ENCODE data around the gene MYLK. TPM values are rescaled to one million over a fixed set of nuclear protein-coding genes. Genes with fewer than 3 reads are reported as not detected.

MYLK gene
- total and polyA plus RNA-seq, 9 of the 15 experiments (the other 6 are each of a cell fraction or from before 2014, with no cell fraction given), result 0.11 to 0.53 (median 0.18) TPM; not detected in 2

DNA sequence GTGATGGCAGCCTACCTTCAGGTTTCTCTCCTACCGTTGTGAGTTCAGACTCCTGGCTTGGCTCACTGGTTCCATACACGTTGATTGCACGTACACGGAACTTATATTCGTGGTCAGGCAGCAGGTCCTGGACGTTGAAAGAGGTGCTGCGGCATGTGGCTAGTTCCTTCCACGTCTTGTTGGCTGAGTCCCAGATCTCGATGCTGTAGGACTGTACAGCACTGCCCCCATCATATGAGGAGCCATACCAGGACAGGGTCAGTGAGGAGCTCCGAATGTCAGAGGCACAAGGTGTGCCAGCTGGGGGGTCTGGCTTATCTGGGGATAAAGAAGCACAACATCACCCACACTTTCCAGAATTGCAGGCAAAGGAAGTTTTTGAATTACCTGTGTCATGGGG lies 227.0 kb downstream of the MYLK start:
- Histone ChIP-seq H3K36me3 (ENCODE audit: control insufficient read depth, insufficient read depth, low read length) (no peaks in the 10 kb centered on the region), H2AFZ (ENCODE audit: low read depth, low read length) (no peak overlapping the region), H3K9ac (ENCODE audit: insufficient read depth in 1 of 2, low read depth in 2 of 2, low read length in 2 of 2) (no peak overlapping the region), H4K20me1 (replicated peaks; ENCODE audit: control insufficient read depth, insufficient read depth, low read length) (peaks cover 4% of the 10 kb centered on the region; the same call in 1 of the 2 replicates), H3K27me3 (ENCODE audit: control insufficient read depth in 2 of 2, insufficient read depth in 2 of 2, low read length in 2 of 2) (no peaks in the 10 kb centered on the region; a peak in 1 of 5 replicates), H3K4me3 (no peak overlapping the region), H3K4me2 (ENCODE audit: insufficient read depth, low read length) (no peak overlapping the region), H3K27ac (ENCODE audit: extremely low read depth, low read depth, low read length) (no peak overlapping the region), H3K9me3 (replicated peaks; ENCODE audit: control insufficient read depth, insufficient read depth, low read depth, low read length) (peaks cover 2% of the 10 kb centered on the region), H3K79me2 (ENCODE audit: control insufficient read depth, insufficient read depth, low read length) (no peaks in the 10 kb centered on the region), H3K9me1 (ENCODE audit: control insufficient read depth, insufficient read depth, low read length) (no peaks in the 10 kb centered on the region), H3K4me1 (replicated peaks in 1 of 2; ENCODE audit: control insufficient read depth in 2 of 2, insufficient read depth in 2 of 2, low read length in 2 of 2) (no peaks in the 10 kb centered on the region)
- TF ChIP-seq, protein P1, sequence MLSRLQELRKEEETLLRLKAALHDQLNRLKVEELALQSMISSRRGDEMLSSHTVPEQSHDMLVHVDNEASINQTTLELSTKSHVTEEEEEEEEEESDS (CRISPR knock-in tag; IDR thresholded peaks at IDR 0.05), result no peak
- no peak for TF ChIP-seq CREB1 (IDR thresholded peaks at IDR 0.05)
- TF ChIP-seq CREB1 (CRISPR knock-in tag; IDR thresholded peaks at IDR 0.05), result no peak
- TF ChIP-seq NFATC3 (IDR thresholded peaks at IDR 0.05), result no peak
- no peak for TF ChIP-seq JUND (IDR thresholded peaks at IDR 0.05; ENCODE audit: borderline replicate concordance, low read depth, low read length)
- TF ChIP-seq JUND (tag; IDR thresholded peaks at IDR 0.05; ENCODE audit: borderline replicate concordance, low read depth, low read length), result no peak
- no peak for TF ChIP-seq ZNF140 (CRISPR knock-in tag; IDR thresholded peaks at IDR 0.05)
- TF ChIP-seq TGIF2 (CRISPR knock-in tag; IDR thresholded peaks at IDR 0.05), result no peak
- TF ChIP-seq, protein P2, sequence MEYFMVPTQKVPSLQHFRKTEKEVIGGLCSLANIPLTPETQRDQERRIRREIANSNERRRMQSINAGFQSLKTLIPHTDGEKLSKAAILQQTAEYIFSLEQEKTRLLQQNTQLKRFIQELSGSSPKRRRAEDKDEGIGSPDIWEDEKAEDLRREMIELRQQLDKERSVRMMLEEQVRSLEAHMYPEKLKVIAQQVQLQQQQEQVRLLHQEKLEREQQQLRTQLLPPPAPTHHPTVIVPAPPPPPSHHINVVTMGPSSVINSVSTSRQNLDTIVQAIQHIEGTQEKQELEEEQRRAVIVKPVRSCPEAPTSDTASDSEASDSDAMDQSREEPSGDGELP (CRISPR knock-in tag; IDR thresholded peaks at IDR 0.05; ENCODE audit: borderline replicate concordance), result no peak
- no peak for TF ChIP-seq MCM5 (IDR thresholded peaks at IDR 0.05; ENCODE audit: low read depth)
- TF ChIP-seq, protein P3, sequence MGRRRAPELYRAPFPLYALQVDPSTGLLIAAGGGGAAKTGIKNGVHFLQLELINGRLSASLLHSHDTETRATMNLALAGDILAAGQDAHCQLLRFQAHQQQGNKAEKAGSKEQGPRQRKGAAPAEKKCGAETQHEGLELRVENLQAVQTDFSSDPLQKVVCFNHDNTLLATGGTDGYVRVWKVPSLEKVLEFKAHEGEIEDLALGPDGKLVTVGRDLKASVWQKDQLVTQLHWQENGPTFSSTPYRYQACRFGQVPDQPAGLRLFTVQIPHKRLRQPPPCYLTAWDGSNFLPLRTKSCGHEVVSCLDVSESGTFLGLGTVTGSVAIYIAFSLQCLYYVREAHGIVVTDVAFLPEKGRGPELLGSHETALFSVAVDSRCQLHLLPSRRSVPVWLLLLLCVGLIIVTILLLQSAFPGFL (CRISPR knock-in tag; IDR thresholded peaks at IDR 0.05), result no peak
- TF ChIP-seq SPI1 (IDR thresholded peaks at IDR 0.05; ENCODE audit: borderline replicate concordance, low read depth, low read length), result no peak
- TF ChIP-seq SNRNP70 (optimal IDR thresholded peaks at IDR 0.05; ENCODE audit: low read depth, low read length), result no peak
- TF ChIP-seq, protein P4, sequence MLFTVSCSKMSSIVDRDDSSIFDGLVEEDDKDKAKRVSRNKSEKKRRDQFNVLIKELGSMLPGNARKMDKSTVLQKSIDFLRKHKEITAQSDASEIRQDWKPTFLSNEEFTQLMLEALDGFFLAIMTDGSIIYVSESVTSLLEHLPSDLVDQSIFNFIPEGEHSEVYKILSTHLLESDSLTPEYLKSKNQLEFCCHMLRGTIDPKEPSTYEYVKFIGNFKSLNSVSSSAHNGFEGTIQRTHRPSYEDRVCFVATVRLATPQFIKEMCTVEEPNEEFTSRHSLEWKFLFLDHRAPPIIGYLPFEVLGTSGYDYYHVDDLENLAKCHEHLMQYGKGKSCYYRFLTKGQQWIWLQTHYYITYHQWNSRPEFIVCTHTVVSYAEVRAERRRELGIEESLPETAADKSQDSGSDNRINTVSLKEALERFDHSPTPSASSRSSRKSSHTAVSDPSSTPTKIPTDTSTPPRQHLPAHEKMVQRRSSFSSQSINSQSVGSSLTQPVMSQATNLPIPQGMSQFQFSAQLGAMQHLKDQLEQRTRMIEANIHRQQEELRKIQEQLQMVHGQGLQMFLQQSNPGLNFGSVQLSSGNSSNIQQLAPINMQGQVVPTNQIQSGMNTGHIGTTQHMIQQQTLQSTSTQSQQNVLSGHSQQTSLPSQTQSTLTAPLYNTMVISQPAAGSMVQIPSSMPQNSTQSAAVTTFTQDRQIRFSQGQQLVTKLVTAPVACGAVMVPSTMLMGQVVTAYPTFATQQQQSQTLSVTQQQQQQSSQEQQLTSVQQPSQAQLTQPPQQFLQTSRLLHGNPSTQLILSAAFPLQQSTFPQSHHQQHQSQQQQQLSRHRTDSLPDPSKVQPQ (CRISPR knock-in tag; IDR thresholded peaks at IDR 0.05; ENCODE audit: borderline replicate concordance), result no peak
- no peak for TF ChIP-seq CXXC5 (CRISPR knock-in tag; IDR thresholded peaks at IDR 0.05)
- no peak for TF ChIP-seq ZNF584 (CRISPR knock-in tag; IDR thresholded peaks at IDR 0.05; ENCODE audit: low read depth)
- no TSS peak for BruUV-seq (replicated peaks)
- POLR2A ChIA-PET, result no interaction called here
- no peak for FAIRE-seq
- WGBS (ENCODE audit: insufficient coverage, low coverage, missing lambda C conversion rate), result 3% methylated on average over 8 of the region's 10 CpGs
- no peak for DNase-seq (ENCODE audit: extremely low read depth in 1 of 4, low spot score in 3 of 4)
- in situ Hi-C loops (cut with MboI) (no loop called here), intact Hi-C loops (cut with micrococcal nuclease) (no loop called here)
- CTCF ChIA-PET (ENCODE audit: low intra/inter-chr PET ratio), result no interaction called here
- ATAC-seq, result no peak

Data from K562 (cell line).